ENCODE measurements around the gene KDM7A. TPM values are rescaled to one million over a fixed set of nuclear protein-coding genes. Genes with fewer than 3 reads are reported as not detected.

KDM7A gene, protein sequence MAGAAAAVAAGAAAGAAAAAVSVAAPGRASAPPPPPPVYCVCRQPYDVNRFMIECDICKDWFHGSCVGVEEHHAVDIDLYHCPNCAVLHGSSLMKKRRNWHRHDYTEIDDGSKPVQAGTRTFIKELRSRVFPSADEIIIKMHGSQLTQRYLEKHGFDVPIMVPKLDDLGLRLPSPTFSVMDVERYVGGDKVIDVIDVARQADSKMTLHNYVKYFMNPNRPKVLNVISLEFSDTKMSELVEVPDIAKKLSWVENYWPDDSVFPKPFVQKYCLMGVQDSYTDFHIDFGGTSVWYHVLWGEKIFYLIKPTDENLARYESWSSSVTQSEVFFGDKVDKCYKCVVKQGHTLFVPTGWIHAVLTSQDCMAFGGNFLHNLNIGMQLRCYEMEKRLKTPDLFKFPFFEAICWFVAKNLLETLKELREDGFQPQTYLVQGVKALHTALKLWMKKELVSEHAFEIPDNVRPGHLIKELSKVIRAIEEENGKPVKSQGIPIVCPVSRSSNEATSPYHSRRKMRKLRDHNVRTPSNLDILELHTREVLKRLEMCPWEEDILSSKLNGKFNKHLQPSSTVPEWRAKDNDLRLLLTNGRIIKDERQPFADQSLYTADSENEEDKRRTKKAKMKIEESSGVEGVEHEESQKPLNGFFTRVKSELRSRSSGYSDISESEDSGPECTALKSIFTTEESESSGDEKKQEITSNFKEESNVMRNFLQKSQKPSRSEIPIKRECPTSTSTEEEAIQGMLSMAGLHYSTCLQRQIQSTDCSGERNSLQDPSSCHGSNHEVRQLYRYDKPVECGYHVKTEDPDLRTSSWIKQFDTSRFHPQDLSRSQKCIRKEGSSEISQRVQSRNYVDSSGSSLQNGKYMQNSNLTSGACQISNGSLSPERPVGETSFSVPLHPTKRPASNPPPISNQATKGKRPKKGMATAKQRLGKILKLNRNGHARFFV
- 3.9 and 8.8 TPM in 2 replicates for total RNA-seq

DNA sequence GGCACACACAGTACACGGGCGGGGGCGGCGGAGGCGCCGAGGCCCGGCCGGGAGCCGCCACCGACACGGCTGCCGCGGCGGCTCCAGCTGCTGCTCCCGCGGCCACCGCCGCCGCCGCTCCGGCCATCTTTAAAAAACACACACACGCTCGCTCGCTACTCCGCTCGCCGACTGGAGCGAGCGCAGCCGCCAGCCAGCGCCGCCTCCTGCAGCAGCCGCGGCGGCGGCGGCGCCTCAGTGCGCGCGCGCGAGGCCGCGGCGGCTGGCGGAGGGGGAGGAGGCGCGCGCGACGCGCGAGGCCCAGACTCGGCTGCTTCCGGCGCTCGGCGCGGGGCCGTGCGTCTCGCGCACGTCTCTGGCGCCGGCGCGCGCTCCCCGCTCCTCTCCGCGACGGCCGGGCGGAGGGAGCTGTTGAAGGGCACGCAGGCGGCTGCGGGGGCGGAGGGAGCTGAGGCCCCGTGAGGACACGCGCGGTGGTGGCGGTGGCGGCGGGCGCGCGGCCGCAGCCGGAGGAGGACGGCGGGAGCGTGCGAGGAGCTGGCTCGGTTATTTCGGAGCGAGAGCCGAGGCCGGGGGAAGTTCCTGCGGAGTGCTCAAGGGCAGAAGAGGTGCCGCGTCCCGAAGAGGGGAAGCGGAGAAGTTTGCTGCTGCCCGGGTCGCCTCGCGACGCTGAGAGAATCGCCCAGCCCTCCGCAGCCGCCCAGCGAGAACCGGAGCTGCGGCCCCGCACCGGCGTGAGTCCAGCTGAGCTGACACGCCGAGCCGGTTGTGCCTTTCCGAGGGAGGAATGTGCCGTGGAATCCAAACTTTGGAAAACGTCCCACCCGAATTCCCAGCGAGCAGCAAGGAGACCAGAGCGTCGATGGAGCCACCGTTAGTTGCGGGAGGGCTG, at the start of gene KDM7A:
Gene KDM7A, minus strand, starts transcription at position 173 of the 892 bp plus-strand sequence. Its CDS starts 46 bp downstream, at position 127.
- DNase-seq (ENCODE audit: extremely low read depth, low read depth, low spot score): no peak

DNA sequence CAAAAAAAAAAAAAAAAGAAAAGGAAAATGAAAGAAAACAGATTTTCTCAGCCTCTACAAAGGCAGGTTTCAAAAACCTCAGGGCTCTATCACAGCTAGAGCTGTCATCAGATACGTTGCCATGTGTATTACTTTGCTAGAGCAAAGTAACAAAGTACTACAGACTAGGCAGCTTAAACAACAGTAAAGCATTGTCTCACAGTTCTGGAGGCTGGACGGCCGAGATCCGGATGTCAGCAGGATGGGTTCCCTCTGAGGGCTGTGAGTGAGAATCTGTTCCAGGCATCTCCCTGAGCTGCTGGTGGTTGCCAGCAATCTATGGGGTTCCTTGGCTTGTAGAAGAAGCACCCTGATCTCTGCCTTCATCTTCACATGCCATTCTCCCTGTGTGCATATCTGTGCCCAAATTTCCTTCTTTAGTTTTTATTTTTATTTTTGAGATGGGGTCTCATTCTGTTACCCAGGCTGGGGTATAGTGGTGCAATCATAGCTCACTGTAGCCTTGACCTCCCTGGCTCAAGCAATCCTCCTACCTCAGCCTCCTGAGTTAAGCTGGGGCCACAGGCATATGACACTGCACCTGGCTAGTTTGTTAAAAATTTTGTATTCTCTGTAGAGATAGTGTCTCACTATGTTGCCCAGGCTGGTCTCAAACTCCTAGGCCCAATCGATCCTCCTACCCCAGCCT, 48.9 kb upstream of the KDM7A start:
- DNase-seq (ENCODE audit: extremely low read depth, low read depth, low spot score): no peak

DNA sequence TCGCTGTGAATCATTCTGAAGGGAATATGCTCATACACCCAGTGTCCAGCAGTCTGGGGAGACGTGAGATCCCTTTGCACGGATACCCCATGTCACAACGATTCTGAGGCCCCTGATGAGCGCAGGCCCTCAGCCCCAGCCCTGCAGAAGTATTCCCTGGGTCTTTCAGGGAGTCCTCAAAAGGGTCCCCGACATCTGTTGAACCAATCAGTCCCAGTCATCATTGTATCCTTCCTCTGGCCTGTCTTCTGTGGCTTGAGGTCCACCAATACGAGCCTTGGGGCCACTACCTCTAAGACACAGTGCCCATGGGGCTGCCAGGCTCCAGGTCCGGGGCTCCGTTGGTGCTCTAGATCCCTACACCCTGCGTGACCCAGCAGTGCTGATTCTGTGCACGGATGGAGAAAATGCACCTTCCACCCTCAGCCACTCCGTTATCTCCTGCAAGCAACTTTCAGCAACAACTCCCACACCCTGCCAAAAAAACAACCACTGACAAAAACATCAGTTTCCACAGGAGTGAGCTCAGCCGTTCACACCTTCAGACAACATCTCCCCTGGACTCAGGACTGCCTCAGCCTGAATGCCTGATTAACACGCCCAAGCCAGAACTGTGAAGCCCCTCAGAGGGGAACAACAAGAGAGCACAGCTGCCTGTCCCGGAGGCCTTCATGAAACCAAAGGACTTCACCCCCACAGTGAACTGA, 46.9 kb upstream of the KDM7A start:
- DNase-seq (ENCODE audit: extremely low read depth, low read depth, low spot score): no peak

DNA sequence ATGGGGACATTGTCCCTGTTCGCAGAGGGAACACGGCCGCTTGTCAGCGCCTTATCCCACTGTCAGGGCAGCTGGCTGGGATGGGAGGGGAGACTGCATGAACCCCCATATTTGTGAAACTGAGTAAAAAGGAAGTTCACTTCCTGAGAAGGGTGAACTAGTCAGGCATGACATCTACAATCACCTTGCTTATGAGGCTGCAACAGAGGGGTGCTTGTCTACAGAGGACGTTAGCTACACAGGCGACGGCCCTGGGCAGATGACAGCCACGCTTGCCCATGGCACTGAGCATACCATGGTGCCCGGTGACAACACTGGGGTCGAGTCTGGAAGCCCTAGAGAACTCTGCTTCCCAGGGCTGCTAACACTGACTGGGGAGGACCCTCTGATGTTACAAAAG, 46.0 kb upstream of the KDM7A start:
- DNase-seq (ENCODE audit: extremely low read depth, low read depth, low spot score): no peak

DNA sequence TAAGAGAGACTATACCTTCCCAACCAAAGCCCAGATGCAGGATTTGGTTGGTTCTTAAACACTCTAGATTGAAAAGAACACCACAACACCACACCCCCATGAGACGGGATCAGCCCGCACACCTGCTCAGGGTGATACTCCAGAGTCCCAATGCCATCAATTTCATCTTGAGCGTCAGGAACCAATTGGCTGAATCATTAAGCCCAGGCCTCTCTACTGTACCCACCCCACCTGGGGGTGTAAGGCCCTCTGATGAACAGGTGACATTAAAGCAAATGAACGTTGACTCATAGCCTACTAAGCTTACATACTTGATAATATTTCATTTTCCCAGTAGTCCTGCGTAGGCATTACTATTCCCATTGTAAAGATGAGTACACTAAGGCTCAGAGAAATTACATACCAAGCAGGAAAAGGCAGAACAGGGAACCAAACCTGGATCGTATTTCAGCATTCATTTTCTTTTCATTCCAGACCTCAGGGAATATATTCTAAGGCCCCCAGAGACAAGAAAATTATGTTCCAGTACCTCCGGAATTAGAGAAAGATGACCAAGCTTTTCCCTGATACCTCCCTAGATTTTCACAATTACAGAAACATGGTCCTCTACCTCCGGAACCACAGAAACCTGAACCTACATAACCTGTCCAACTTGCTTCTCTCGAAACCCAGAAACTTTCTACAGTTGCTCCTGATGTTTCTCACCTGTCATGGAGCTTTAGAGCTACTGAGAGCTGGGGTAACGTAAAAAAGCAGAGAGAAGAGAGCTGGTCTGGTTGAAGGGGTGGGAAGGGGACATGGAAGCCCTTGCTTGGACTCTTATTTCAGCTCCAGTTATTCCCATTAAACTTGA, 43.1 kb upstream of the KDM7A start:
- no peak for DNase-seq (ENCODE audit: extremely low read depth, low read depth, low spot score)

DNA sequence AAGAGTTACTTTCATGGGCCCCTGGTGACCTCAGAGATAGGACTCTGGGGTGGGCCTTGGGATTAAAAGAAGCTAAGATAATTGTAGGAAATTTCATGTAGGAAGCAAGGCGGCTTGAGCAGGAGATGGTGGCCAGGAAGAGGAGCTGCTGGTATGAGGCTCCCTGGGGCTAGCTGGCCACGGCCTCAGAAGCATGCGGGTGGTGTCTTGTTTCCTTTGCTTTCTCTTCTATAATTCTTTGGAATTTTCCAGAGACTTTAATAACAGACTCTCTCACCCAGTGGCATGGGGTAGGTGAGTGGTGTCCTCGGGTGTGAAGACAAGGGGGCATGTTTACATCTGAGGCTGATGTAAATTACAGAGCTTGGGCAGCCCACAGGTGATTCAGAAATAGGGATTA, 41.9 kb upstream of the KDM7A start:
- no peak for DNase-seq (ENCODE audit: extremely low read depth, low read depth, low spot score)

DNA sequence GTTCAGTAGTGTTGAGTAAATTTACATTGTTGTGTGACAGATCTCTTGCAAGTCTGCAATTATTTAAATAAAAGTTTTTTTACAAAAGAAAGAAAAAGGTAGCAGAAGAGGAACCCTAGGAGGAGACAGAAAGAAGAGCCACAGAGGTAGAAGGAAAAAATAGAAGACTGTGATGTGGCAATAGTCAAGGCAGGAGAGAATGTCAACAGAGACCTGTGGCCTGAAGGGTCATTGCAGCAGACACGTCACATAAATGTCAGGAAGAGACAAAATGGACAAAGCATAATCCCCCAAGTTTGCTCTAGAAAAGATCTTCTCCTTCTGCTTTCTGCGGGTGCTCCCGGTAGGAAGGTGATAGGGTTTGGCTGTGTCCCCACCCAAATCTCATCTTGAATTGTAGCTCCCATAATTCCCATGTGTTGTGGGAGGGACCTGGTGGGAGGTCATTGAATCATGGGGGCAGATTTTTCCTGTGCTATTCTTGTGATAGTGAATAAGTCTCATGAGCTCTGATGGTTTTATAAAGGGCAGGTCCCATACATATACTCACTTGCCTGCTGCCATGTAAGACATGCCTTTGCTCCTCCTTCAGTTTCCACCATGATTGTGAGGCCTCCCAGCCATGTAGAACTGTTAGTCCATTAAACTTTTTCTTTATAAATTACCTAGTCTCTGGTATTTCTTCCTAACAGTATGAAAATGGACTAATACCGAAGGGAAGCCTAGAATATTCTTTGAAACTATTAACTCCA, 41.1 kb upstream of the KDM7A start:
- DNase-seq (ENCODE audit: extremely low read depth, low read depth, low spot score): no peak

DNA sequence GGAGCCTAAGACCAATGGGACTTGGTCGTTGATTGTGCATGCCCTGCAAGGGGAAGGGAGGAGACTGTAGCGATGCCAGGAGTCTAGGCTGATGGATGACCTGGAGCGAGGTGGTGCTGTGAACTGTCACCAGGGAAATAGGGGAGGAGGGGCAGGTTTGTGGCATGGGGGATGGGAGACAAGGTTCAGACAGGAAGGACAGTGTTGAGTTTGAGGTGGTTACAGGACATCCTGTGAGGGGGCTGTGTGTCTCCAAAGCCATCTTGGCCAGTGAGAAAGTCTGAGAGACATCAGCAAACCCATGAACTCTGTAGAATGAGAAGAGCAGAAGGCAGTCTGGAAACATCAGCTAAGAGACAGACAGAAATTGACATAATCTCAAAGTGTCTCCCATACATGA, 38.5 kb upstream of the KDM7A start:
- no peak for DNase-seq (ENCODE audit: extremely low read depth, low read depth, low spot score)

DNA sequence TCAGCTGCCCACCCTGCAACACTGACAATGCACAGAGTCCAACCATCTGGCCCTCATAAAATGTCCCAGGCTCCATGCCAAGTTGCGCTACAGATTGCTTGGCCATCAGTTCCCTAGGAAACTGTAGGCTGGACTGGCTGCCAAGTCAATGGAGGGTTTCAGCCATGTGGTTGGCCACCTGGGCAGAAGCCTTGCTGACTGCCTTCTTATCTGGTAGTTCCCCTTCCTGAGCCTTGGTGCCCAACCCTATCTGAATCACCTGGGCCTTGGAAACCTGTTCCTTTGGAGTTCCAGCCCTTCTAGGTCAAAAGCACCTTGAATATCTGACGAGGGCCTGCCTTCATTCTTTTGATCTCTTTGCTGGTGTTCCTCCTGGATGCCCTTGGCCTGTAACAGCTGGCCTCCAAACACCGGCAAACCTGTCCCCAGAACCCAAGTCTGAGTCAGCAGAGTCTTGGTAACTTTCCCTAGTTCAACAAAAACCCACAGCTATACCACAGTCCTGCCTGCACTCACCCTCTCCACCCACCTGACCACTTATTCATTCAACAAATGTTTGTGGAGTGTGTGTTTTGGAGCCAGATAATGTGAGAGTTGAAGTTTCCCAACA, 37.4 kb upstream of the KDM7A start:
- DNase-seq (ENCODE audit: extremely low read depth, low read depth, low spot score): no peak

DNA sequence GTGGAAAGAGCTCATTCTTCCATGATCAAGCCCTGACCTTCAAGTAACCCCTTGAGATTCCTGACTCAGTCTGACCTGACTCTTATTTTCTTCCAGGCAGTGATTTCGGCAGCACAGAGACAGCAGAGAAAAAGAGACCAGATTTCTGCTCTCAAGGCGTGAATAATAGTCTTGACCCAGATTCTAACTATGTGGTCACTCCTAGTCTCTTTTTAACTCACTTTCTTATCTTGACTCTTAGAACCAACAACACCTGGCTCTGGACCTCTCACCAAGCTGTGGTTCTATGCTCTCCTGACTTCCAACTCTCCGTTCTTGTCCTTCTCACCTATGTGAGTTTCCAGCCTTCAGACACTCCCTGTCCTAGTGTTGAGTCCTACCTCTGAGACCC, 36.9 kb upstream of the KDM7A start:
- no peak for DNase-seq (ENCODE audit: extremely low read depth, low read depth, low spot score)

DNA sequence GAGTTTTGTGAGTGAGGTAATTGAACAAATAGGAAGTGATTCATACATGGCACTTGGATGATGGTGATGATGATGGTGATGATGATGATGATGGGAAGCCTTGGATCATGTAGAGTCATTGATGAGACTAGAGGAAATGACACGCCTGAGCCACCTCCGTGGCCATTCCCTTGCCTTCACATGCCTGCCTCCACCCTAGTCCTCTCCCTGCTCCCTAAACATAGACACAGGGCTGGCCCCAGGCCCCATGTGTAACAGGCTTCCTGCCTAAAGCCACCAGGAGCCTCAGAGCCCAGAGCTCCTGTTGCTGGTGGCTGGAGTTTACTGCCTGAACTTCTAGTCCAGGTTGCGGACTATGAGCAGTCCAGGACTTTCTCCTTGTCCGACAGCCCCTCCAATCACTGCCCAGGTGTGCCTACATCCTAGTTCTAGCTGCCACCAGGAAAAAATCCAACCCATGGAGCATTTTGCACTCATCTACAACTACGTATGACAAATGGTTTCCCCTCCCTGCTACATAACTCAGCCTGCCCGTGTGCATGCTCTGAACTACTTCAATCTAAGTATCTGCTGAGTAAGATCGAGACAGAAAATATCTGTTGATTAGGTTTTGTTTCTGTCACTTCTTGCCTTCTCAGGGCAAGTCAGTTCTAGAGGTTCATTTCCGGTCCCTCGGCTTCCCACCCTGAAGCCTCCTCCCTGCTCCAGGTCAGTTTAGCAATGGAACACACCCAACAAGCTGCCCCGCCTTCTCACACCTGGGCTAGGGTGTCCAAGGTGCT, 35.5 kb upstream of the KDM7A start:
- DNase-seq (ENCODE audit: extremely low read depth, low read depth, low spot score): no peak

DNA sequence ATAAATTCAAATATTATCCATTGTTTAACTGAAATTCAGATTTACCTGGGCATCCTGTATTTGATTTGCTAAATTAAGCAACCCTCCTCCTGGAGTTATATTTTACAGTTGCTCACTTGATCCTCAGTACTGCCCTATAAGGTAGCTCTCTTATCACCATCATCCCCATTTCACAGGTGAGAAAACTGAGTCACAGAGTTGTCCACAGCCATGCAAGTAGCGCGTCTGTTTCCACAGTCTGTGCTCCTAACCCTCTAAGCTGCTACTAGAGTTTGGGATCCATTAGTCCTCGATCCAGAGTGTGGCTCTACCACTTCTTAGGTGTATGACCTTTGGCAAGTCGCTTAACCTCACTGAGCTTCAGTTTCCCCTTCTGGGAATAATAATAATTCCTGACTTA, 34.9 kb upstream of the KDM7A start:
- no peak for DNase-seq (ENCODE audit: extremely low read depth, low read depth, low spot score)

DNA sequence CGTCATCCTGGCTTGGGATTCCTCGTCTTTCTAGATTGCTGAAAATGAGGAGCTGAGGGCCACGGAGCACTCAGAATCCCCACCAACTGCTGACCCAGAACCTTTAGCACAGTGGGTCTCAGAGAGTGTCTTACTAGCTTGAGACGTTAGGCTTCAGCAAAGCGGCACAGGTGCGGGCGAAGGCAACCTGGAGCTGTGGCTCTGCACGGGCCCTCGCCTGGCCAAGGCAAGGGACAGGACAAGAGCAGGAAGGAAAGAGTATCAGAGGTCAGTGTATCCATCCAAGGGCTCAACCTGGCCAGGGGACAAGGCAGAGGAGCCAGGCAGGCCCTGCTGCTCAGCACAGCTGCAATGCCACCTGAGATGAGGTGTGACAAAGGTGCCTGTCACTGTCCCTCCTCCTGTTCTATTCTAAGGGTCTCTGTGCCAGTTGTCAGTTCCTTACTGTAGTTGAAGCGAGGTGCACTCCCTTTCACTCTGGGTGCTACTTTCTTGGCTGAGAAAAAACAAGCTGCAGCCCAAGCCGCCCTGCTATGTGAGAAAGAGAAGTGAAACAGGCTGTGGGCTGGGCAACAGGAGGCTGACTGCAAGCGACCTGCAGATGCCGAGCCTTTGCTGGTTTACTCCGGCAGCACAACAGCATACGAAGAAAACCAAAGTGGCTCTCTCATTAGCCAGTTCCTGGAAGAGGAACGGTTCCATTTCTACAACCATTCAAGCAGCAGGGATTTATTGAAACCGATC, 33.3 kb upstream of the KDM7A start:
- DNase-seq (ENCODE audit: extremely low read depth, low read depth, low spot score): no peak

DNA sequence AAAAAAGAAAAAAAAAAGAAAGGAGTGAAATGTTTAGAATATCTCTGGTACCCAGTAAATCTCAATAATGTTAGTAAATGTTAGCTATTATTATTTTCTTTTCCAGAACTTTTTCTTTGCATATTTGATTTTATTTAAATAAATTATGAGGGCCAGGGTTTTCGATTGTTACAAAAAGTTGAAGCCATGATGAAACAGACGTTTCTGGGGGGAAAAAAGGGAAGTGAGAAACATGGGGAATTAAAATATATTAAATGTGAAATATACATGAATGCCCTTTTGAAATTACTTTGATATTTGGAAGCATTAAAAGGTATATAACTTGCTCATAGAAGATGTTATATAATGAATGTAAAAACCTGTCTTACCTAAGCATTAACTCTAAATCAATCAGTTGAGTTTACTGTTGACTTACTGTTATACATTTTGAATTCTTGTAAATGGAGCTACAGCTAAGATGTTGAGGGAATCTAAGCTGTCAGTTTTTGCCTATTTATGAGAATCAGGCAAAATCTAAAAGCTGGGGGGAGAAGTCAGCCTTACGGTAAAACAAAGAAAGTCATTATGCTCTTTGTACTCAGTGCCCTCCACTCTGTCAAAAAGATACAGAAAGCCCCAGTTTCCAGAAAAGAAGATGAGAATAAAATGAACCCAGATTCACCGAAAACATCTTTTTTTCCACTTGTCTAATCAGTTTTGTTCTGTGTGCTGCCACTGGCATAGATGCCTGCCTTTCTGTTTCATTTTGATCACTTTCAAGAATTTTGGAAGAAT, 30.0 kb upstream of the KDM7A start:
- DNase-seq (ENCODE audit: extremely low read depth, low read depth, low spot score): no peak

DNA sequence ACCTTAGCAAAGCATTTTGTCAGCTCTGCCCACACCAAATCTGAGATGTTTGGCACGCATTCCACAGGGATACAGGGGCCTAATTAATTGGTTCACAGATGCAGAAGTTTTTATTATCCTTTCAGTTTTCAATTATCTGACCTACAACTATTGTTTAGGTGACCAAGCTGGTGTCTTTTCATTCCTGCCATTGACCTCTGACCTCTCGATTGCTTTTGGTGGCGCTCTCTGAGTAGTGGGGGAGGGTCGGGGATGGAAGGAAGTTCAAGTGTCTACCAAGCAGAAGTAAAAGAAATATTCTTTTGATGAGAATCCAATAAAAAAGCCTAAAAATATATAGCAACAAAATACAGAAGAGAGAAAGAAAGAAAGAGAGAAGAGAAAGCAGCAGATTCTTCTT, 28.8 kb upstream of the KDM7A start:
- no peak for DNase-seq (ENCODE audit: extremely low read depth, low read depth, low spot score)

Measured in glomerular endothelial cell (primary cell).